HUES48 (cell line): ENCODE measurements around the gene CCR6.
"Not testable (repeated sequence)": the region's sequence is repeated elsewhere in the genome, so short reads cannot be mapped to it uniquely, and the experiment has no call there.

Source experiments
- H3K27ac ChIP-seq: one replicate; pipeline ENCODE4 v1.7.0; 2013; ENCODE audit warnings: low read depth, low read length, inconsistent platforms
- H3K27me3 ChIP-seq: 2 replicates; pipeline ENCODE4 v1.6.1; 2013; ENCODE audit warnings: mild to moderate bottlenecking, low read length; ENCODE audit not compliant: control insufficient read depth, insufficient read depth
- H3K36me3 ChIP-seq: 2 replicates; pipeline ENCODE4 v1.6.1; 2013; ENCODE audit warnings: low read length; ENCODE audit not compliant: control insufficient read depth, insufficient read depth
- H3K4me1 ChIP-seq: 2 replicates; pipeline ENCODE4 v1.6.1; 2013; ENCODE audit warnings: mild to moderate bottlenecking, low read length; ENCODE audit not compliant: control insufficient read depth, insufficient read depth
- H3K4me3 ChIP-seq: 2 replicates; pipeline ENCODE4 v1.5.1; 2013; ENCODE audit warnings: mild to moderate bottlenecking, low read depth, low read length
- H3K9ac ChIP-seq: 2 replicates; pipeline ENCODE4 v1.6.1; 2013; ENCODE audit warnings: mild to moderate bottlenecking, low read depth, low read length, moderate library complexity
- H3K9me3 ChIP-seq: 2 replicates; pipeline ENCODE4 v1.6.1; 2013; ENCODE audit warnings: low read length; ENCODE audit not compliant: control insufficient read depth, insufficient read depth

Gene CCR6

DNA sequence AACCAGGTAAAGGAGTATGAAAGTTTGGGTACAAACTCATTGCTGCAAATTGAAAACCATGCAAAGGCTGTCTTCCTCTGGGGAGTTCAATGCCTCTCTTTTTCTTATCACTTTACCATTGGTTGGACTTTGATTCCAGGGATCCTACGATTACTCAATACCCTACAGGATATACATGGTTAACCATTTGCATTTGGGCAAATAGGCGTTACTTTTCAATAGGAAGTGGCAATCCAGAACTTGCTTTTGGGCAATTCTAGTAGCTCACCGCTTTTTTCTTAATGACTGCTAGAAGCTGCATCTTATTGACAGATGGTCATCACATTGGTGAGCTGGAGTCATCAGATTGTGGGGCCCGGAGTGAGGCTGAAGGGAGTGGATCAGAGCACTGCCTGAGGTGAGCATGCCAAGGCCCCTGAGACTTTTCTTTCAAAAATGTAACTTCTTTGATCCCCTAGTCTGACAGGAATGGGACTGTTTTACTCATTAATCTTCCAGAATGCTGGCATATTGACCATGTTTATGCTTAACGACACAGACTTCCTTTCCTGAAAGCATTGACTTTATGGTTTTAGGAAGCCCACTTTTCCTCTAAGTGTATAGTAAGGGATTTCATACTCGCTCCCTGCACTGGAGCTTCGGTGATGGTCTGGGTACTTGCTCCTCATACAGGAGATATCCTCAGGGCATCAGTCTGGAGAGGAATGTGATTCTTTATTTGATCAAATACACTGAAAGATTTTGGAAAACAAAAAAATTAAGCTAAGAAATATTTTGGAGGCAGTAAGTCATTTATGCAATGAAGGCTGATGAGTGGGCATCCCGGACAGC, at the start of gene CCR6:
Gene CCR6 (plus strand): TSS at position 270 of the 831 bp plus-strand sequence. CDS start 13,039 bp downstream, outside the sequence.
- no peak within 1 kb of the TSS for H3K4me3 ChIP-seq
- H3K36me3 ChIP-seq: no peaks in the 10 kb centered on the region
- peaks cover 7% of the 10 kb centered on the region; the same call in 1 of the 2 replicates for H3K9me3 ChIP-seq
- H3K27ac ChIP-seq: no peak within 1 kb of the TSS
- no peak within 1 kb of the TSS for H3K9ac ChIP-seq
- no peaks in the 10 kb centered on the region for H3K27me3 ChIP-seq
- no peaks in the 10 kb centered on the region for H3K4me1 ChIP-seq

GRCh38 chr6:167073679-167074274, 49.1 kb upstream of the CCR6 start:
- Histone ChIP-seq H3K4me1 (no peaks in the 10 kb centered on the region), H3K4me3 (no peak overlapping the region), H3K9me3 (no peaks in the 10 kb centered on the region), H3K27ac (no peak overlapping the region), H3K36me3 (no peaks in the 10 kb centered on the region), H3K27me3 (no peaks in the 10 kb centered on the region), H3K9ac (no peak overlapping the region)

DNA sequence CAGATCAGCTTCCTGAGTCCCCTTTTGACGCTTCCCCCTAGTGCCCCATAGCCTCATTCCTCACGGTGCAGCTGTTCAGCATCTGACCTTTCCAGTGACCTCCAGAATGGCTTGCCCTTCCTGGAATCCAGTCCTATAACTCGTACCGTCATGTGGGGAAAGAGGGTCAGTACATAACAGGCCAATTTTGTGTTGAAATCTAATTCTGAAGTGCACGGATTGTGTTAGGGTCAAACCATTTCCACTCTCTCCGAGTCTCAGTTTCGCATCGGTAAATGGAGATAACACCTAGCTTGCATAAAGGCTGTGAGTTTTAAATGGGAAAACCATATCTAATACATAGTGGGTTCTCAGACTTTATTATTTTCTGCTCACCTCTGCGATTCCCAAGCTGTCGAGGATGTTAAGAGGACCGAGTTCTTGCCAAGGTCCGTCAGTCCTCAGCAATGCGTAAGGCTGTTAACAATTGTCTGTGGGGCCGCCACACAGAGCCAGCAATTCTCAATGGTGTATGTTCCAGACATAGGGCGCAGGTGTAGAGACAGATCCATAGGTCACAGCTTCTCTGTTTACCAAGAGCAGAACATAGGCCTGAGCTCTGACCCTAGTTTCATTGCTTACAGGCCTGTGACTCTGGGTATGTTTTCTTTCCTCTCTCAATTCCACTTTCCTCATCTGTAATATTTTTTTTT, 45.5 kb upstream of the CCR6 start:
- no peak overlapping the region for H3K9ac ChIP-seq

GRCh38 chr6:167078745-167079144, 44.2 kb upstream of the CCR6 start:
- Histone ChIP-seq H3K27ac (no peak overlapping the region), H3K4me1 (no peaks in the 10 kb centered on the region), H3K36me3 (no peaks in the 10 kb centered on the region), H3K27me3 (no peaks in the 10 kb centered on the region), H3K4me3 (no peak overlapping the region), H3K9me3 (no peaks in the 10 kb centered on the region), H3K9ac (no peak overlapping the region)

More for the DNA sequence above, 45.5 kb upstream of the CCR6 start:
- Histone ChIP-seq H3K36me3 (no peaks in the 10 kb centered on the region), H3K9me3 (no peaks in the 10 kb centered on the region), H3K27me3 (no peaks in the 10 kb centered on the region), H3K4me1 (no peaks in the 10 kb centered on the region), H3K4me3 (no peak overlapping the region), H3K27ac (no peak overlapping the region)

GRCh38 chr6:167079853-167080297, 43.0 kb upstream of the CCR6 start:
- Histone ChIP-seq H3K4me1 (no peaks in the 10 kb centered on the region), H3K9me3 (no peaks in the 10 kb centered on the region), H3K36me3 (no peaks in the 10 kb centered on the region), H3K9ac (no peak overlapping the region), H3K27ac (no peak overlapping the region), H3K27me3 (no peaks in the 10 kb centered on the region), H3K4me3 (no peak overlapping the region)

DNA sequence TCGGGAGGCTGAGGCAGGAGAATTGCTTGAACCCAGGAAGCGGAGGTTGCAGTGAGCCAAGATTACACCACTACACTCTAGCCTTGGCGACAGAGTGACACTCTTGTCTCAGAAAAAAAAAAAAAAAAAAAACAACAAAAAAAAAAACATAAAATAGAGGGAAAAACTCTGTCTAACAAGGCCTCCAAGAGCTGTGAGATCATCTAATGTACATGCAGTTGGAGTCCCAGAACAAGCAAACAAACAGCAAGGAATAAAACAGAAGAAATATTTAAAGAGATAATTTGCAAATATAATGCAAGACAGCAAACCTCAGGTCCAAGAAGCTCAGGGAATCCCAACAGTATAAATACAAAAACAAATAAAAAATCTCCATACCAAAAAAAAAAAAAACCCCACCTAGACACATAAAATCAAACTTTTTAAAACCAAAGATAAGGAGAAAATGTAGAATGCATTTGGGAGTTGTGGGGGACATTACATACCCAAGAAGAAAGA, 35.0 kb upstream of the CCR6 start:
- no peaks in the 10 kb centered on the region for H3K4me1 ChIP-seq
- H3K27ac ChIP-seq: no peak overlapping the region
- H3K27me3 ChIP-seq: no peaks in the 10 kb centered on the region

DNA sequence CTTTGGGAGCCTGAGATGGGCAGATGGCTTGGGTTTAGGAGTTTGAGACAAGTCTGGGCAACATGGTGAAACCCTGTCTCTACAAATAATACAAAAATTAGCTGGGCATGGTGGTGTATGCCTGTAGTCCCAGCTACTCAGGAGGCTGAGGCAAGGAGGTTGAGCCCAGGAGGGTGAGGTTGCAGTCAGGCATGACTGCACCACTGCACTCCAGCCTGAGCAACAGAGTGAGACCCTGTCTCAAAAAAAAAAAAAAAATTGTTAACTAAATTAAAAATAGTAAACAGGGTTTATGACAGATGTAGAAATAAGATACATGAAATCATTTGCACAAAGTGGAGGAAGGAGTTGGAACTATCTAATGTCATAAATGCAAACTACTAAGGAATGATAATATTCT, 34.2 kb upstream of the CCR6 start:
- H3K4me3 ChIP-seq, H3K27me3 ChIP-seq, H3K36me3 ChIP-seq, H3K9ac ChIP-seq, H3K4me1 ChIP-seq, H3K27ac ChIP-seq: not testable (repeated sequence)
- H3K9me3 ChIP-seq: peaks cover 15% of the 10 kb centered on the region

More for the DNA sequence above, 35.0 kb upstream of the CCR6 start:
- peaks cover 15% of the 10 kb centered on the region for H3K9me3 ChIP-seq
- no peaks in the 10 kb centered on the region for H3K36me3 ChIP-seq
- H3K4me3 ChIP-seq: no peak overlapping the region
- H3K9ac ChIP-seq: no peak overlapping the region

GRCh38 chr6:167089243-167090142, 33.4 kb upstream of the CCR6 start:
- Histone ChIP-seq H3K4me1 (peaks cover 3% of the 10 kb centered on the region; the same call in 1 of the 2 replicates), H3K4me3 (no peak overlapping the region)

GRCh38 chr6:167090171-167090570, 32.7 kb upstream of the CCR6 start:
- H3K9ac ChIP-seq: no peak overlapping the region
- H3K27ac ChIP-seq: no peak overlapping the region
- peaks cover 15% of the 10 kb centered on the region for H3K9me3 ChIP-seq
- H3K36me3 ChIP-seq: no peaks in the 10 kb centered on the region
- no peaks in the 10 kb centered on the region for H3K27me3 ChIP-seq
- peaks cover 7% of the 10 kb centered on the region for H3K4me1 ChIP-seq
- H3K4me3 ChIP-seq: no peak overlapping the region

More at GRCh38 chr6:167089243-167090142, 33.4 kb upstream of the CCR6 start:
- Histone ChIP-seq H3K36me3 (no peaks in the 10 kb centered on the region), H3K27ac (no peak overlapping the region), H3K27me3 (no peaks in the 10 kb centered on the region), H3K9ac (no peak overlapping the region), H3K9me3 (peaks cover 15% of the 10 kb centered on the region)
